ENCODE data around the gene SCTR. TPM values are rescaled to one million over a fixed set of nuclear protein-coding genes. Genes with fewer than 3 reads are reported as not detected.

SCTR gene
- total RNA-seq, 1 experiment from 2014 or later, result not detected

DNA sequence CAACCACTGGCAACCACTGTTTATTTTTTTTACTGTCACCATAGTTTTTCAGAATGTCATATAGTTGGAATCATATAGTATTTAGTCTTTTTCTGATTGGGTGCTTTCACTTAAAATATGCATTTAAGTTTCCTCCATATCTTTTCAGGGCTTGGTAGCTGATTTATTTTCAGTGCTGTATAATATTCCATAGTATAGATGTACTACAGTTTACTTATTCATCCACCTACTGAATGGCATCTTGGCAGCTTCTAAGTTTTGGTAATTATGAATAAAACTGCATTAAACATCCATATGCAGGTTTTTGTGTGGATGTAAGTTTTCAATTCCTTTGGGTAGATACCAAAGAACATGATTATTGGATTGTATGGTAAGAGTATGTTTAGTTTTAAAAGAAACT lies 43.0 kb upstream of the SCTR start (continued):
- no peak for TF ChIP-seq ZNF317 (CRISPR knock-in tag; IDR thresholded peaks at IDR 0.05; ENCODE audit: borderline replicate concordance, low read depth)
- TF ChIP-seq, protein P1, sequence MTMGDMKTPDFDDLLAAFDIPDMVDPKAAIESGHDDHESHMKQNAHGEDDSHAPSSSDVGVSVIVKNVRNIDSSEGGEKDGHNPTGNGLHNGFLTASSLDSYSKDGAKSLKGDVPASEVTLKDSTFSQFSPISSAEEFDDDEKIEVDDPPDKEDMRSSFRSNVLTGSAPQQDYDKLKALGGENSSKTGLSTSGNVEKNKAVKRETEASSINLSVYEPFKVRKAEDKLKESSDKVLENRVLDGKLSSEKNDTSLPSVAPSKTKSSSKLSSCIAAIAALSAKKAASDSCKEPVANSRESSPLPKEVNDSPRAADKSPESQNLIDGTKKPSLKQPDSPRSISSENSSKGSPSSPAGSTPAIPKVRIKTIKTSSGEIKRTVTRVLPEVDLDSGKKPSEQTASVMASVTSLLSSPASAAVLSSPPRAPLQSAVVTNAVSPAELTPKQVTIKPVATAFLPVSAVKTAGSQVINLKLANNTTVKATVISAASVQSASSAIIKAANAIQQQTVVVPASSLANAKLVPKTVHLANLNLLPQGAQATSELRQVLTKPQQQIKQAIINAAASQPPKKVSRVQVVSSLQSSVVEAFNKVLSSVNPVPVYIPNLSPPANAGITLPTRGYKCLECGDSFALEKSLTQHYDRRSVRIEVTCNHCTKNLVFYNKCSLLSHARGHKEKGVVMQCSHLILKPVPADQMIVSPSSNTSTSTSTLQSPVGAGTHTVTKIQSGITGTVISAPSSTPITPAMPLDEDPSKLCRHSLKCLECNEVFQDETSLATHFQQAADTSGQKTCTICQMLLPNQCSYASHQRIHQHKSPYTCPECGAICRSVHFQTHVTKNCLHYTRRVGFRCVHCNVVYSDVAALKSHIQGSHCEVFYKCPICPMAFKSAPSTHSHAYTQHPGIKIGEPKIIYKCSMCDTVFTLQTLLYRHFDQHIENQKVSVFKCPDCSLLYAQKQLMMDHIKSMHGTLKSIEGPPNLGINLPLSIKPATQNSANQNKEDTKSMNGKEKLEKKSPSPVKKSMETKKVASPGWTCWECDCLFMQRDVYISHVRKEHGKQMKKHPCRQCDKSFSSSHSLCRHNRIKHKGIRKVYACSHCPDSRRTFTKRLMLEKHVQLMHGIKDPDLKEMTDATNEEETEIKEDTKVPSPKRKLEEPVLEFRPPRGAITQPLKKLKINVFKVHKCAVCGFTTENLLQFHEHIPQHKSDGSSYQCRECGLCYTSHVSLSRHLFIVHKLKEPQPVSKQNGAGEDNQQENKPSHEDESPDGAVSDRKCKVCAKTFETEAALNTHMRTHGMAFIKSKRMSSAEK (CRISPR knock-in tag; IDR thresholded peaks at IDR 0.05; ENCODE audit: borderline replicate concordance), result no peak
- TF ChIP-seq, protein P2, sequence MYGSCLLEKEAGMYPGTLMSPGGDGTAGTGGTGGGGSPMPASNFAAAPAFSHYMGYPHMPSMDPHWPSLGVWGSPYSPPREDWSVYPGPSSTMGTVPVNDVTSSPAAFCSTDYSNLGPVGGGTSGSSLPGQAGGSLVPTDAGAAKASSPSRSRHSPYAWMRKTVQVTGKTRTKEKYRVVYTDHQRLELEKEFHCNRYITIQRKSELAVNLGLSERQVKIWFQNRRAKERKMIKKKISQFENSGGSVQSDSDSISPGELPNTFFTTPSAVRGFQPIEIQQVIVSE (CRISPR knock-in tag; IDR thresholded peaks at IDR 0.05; ENCODE audit: borderline replicate concordance), result no peak
- TF ChIP-seq, protein P3, sequence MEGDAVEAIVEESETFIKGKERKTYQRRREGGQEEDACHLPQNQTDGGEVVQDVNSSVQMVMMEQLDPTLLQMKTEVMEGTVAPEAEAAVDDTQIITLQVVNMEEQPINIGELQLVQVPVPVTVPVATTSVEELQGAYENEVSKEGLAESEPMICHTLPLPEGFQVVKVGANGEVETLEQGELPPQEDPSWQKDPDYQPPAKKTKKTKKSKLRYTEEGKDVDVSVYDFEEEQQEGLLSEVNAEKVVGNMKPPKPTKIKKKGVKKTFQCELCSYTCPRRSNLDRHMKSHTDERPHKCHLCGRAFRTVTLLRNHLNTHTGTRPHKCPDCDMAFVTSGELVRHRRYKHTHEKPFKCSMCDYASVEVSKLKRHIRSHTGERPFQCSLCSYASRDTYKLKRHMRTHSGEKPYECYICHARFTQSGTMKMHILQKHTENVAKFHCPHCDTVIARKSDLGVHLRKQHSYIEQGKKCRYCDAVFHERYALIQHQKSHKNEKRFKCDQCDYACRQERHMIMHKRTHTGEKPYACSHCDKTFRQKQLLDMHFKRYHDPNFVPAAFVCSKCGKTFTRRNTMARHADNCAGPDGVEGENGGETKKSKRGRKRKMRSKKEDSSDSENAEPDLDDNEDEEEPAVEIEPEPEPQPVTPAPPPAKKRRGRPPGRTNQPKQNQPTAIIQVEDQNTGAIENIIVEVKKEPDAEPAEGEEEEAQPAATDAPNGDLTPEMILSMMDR (IDR thresholded peaks at IDR 0.05), result no peak
- TF ChIP-seq, protein P4, sequence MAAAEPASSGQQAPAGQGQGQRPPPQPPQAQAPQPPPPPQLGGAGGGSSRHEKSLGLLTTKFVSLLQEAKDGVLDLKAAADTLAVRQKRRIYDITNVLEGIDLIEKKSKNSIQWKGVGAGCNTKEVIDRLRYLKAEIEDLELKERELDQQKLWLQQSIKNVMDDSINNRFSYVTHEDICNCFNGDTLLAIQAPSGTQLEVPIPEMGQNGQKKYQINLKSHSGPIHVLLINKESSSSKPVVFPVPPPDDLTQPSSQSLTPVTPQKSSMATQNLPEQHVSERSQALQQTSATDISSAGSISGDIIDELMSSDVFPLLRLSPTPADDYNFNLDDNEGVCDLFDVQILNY (CRISPR knock-in tag; IDR thresholded peaks at IDR 0.05), result no peak
- TF ChIP-seq, protein P5, sequence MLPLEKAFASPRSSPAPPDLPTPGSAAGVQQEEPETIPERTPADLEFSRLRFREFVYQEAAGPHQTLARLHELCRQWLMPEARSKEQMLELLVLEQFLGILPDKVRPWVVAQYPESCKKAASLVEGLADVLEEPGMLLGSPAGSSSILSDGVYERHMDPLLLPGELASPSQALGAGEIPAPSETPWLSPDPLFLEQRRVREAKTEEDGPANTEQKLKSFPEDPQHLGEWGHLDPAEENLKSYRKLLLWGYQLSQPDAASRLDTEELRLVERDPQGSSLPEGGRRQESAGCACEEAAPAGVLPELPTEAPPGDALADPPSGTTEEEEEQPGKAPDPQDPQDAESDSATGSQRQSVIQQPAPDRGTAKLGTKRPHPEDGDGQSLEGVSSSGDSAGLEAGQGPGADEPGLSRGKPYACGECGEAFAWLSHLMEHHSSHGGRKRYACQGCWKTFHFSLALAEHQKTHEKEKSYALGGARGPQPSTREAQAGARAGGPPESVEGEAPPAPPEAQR (CRISPR knock-in tag; IDR thresholded peaks at IDR 0.05), result no peak
- TF ChIP-seq JAZF1 (CRISPR knock-in tag; IDR thresholded peaks at IDR 0.05), result no peak
- no peak for TF ChIP-seq SMAD4 (CRISPR knock-in tag; IDR thresholded peaks at IDR 0.05)

DNA sequence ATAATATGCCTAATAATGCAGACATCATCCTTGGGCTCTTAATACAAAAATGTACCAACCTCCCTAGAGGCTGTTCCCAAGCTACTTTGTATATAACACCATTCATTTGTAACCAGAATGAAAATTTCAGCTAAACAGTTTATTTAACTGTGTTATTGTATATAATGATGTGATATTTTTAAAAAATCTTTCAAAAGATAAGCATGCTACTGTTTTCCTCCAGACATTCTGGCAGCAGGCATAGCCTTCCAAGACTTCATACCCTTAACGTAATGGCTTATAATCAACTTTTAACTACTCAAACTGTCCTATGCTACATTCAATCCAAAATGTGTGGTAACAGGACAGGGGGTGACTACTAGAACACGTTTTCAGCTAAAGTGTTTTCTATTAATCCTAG lies 41.2 kb upstream of the SCTR start:
- Mint-ChIP-seq H3K4me1 (no peaks in the 10 kb centered on the region), H3K9me3 (peaks cover 29% of the 10 kb centered on the region), H3K36me3 (no peaks in the 10 kb centered on the region; the same call in 1 of the 2 replicates), H3K27me3 (ENCODE audit: low read depth) (no peaks in the 10 kb centered on the region), H3K27ac (no peak overlapping the region), H3K4me3 (no peak overlapping the region)
- DNase-seq (ENCODE audit: low spot score) (no peak), ATAC-seq (no peak)
- CTCF ChIA-PET, result no interaction called here
- POLR2A ChIA-PET, result interaction anchor here (0.6 kb wide), 1 partner anchor 14 kb away, joined by 3 read pairs; no protein-coding TSS in a partner anchor
- TF ChIP-seq MYBL2 (CRISPR knock-in tag; IDR thresholded peaks at IDR 0.05) (no peak), NR2C2 (CRISPR knock-in tag; IDR thresholded peaks at IDR 0.05) (no peak), GTF2I (CRISPR knock-in tag; conservative IDR thresholded peaks at IDR 0.05) (no peak), ZBTB21 (CRISPR knock-in tag; IDR thresholded peaks at IDR 0.05; ENCODE audit: borderline replicate concordance) (no peak), NFYB (CRISPR knock-in tag; conservative IDR thresholded peaks at IDR 0.05; ENCODE audit: low read depth) (no peak), RELA (CRISPR knock-in tag; IDR thresholded peaks at IDR 0.05; ENCODE audit: borderline replicate concordance) (no peak), ZNF423 (CRISPR knock-in tag; IDR thresholded peaks at IDR 0.05) (no peak), CREB1 (CRISPR knock-in tag; IDR thresholded peaks at IDR 0.05) (no peak), CBFB (CRISPR knock-in tag; IDR thresholded peaks at IDR 0.05; ENCODE audit: low read depth) (no peak)
- TF ChIP-seq, protein P6, sequence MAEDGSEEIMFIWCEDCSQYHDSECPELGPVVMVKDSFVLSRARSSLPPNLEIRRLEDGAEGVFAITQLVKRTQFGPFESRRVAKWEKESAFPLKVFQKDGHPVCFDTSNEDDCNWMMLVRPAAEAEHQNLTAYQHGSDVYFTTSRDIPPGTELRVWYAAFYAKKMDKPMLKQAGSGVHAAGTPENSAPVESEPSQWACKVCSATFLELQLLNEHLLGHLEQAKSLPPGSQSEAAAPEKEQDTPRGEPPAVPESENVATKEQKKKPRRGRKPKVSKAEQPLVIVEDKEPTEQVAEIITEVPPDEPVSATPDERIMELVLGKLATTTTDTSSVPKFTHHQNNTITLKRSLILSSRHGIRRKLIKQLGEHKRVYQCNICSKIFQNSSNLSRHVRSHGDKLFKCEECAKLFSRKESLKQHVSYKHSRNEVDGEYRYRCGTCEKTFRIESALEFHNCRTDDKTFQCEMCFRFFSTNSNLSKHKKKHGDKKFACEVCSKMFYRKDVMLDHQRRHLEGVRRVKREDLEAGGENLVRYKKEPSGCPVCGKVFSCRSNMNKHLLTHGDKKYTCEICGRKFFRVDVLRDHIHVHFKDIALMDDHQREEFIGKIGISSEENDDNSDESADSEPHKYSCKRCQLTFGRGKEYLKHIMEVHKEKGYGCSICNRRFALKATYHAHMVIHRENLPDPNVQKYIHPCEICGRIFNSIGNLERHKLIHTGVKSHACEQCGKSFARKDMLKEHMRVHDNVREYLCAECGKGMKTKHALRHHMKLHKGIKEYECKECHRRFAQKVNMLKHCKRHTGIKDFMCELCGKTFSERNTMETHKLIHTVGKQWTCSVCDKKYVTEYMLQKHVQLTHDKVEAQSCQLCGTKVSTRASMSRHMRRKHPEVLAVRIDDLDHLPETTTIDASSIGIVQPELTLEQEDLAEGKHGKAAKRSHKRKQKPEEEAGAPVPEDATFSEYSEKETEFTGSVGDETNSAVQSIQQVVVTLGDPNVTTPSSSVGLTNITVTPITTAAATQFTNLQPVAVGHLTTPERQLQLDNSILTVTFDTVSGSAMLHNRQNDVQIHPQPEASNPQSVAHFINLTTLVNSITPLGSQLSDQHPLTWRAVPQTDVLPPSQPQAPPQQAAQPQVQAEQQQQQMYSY (CRISPR knock-in tag; IDR thresholded peaks at IDR 0.05), result no peak
- TF ChIP-seq, protein P7, sequence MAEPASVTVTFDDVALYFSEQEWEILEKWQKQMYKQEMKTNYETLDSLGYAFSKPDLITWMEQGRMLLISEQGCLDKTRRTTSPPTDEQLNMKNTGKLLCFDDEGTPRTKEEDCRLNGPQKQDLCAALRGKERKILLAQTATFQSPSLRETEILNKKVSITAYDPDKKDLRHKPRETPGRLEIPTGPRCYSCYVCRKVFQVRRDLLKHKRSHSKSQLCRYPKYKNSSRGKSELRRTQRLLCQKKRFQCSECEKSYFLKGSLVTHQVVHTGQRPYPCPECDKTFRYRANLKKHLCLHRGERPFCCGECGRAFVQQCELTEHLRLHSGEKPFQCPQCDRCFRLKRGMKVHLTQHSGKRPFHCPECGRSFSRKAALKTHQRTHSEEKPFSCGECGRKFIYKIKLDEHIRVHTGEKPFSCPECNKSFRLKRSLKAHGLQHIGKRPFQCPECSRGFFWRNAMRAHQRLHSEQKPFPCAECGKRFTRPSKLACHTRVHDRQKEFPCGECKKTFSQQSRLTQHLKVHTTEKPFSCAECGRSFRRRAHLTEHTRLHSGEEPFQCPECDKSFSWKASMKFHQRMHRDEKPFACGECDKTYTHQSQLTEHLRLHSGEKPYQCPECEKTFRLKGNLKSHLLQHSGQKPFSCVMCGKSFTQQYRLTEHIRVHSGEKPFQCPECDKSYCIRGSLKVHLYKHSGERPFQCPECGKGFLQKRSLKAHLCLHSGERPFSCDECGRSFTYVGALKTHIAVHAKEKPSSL (CRISPR knock-in tag; conservative IDR thresholded peaks at IDR 0.05), result no peak
- TF ChIP-seq, protein P8, sequence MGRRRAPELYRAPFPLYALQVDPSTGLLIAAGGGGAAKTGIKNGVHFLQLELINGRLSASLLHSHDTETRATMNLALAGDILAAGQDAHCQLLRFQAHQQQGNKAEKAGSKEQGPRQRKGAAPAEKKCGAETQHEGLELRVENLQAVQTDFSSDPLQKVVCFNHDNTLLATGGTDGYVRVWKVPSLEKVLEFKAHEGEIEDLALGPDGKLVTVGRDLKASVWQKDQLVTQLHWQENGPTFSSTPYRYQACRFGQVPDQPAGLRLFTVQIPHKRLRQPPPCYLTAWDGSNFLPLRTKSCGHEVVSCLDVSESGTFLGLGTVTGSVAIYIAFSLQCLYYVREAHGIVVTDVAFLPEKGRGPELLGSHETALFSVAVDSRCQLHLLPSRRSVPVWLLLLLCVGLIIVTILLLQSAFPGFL (CRISPR knock-in tag; IDR thresholded peaks at IDR 0.05; ENCODE audit: borderline replicate concordance), result no peak
